GM12801 (cell line): ENCODE results near the gene ADGRL3.

Source experiments
- CTCF ChIP-seq: IDR thresholded peaks from one replicate; pipeline ENCODE4 v1.5.1; 2011; ENCODE audit warnings: control low read depth; ENCODE audit not compliant: insufficient read length; ENCODE audit errors: extremely low read depth

ADGRL3 gene

GRCh38 chr4:61860376-61860775, 660.2 kb downstream of the ADGRL3 start:
- no peak for TF ChIP-seq CTCF

- no peak for TF ChIP-seq CTCF
Observed at GRCh38 chr4:61864286-61864685, 664.2 kb downstream of the ADGRL3 start.

- TF ChIP-seq CTCF = no peak
Observed at GRCh38 chr4:61866378-61867030, 666.4 kb downstream of the ADGRL3 start.

GRCh38 chr4:61872983-61873382, 672.9 kb downstream of the ADGRL3 start:
- no peak for TF ChIP-seq CTCF

GRCh38 chr4:61877266-61877665, 677.1 kb downstream of the ADGRL3 start:
- no peak for TF ChIP-seq CTCF

GRCh38 chr4:61877893-61878292, 677.8 kb downstream of the ADGRL3 start:
- no peak for TF ChIP-seq CTCF

GRCh38 chr4:61882381-61882780, 682.3 kb downstream of the ADGRL3 start:
- TF ChIP-seq CTCF = no peak
